ENCODE results near the gene CYP21A2. TPM values are rescaled to one million over a fixed set of nuclear protein-coding genes. Genes with fewer than 3 reads are reported as not detected.
"Not testable (repeated sequence)": the region's sequence is repeated elsewhere in the genome, so short reads cannot be mapped to it uniquely, and the experiment has no call there.

The CYP21A2 gene
- total RNA-seq, result 14.0 TPM

GRCh38 chr6:32037598-32038524, at the start of gene CYP21A2:
CYP21A2 (plus strand) TSS chr6:32038415; CDS start chr6:32038423, 8 bp downstream.
- not testable (repeated sequence) for H3K4me3 ChIP-seq, H3K27ac ChIP-seq, H3K9me3 ChIP-seq

GRCh38 chr6:31989363-31989762, 48.9 kb upstream of the CYP21A2 start:
- H3K9me3 ChIP-seq; H3K27ac ChIP-seq; H3K4me1 ChIP-seq; DNase-seq (ENCODE audit: low spot score in 2 of 2); H3K27me3 ChIP-seq; intact Hi-C loops (cut with DNase I); H3K36me3 ChIP-seq; H3K4me3 ChIP-seq: not testable (repeated sequence)

More at GRCh38 chr6:32037598-32038524, at the start of gene CYP21A2:
- intact Hi-C loops (cut with DNase I); H3K4me1 ChIP-seq; H3K36me3 ChIP-seq; H3K27me3 ChIP-seq; DNase-seq (ENCODE audit: low spot score in 2 of 2): not testable (repeated sequence)

GRCh38 chr6:31994421-31994820, 43.8 kb upstream of the CYP21A2 start:
- H3K27ac ChIP-seq; H3K27me3 ChIP-seq; H3K9me3 ChIP-seq; H3K4me3 ChIP-seq; H3K36me3 ChIP-seq; H3K4me1 ChIP-seq; intact Hi-C loops (cut with DNase I): not testable (repeated sequence)
- peak in 1 of 2 donors; percentile 48 for DNase-seq (ENCODE audit: low spot score in 2 of 2)

- H3K4me1 ChIP-seq; H3K27me3 ChIP-seq; H3K4me3 ChIP-seq; H3K9me3 ChIP-seq; H3K27ac ChIP-seq; H3K36me3 ChIP-seq; intact Hi-C loops (cut with DNase I): not testable (repeated sequence)
- peak in 1 of 2 donors; percentile 16 for DNase-seq (ENCODE audit: low spot score in 2 of 2)
Measured at GRCh38 chr6:31996385-31996784, 41.8 kb upstream of the CYP21A2 start.

GRCh38 chr6:32002546-32003268, 35.5 kb upstream of the CYP21A2 start:
- intact Hi-C loops (cut with DNase I), result not testable (repeated sequence)

GRCh38 chr6:32003301-32003700, 34.9 kb upstream of the CYP21A2 start:
- H3K27me3 ChIP-seq; H3K9me3 ChIP-seq; intact Hi-C loops (cut with DNase I): not testable (repeated sequence)

More at GRCh38 chr6:32002546-32003268, 35.5 kb upstream of the CYP21A2 start:
- not testable (repeated sequence) for H3K9me3 ChIP-seq; DNase-seq (ENCODE audit: low spot score in 2 of 2); H3K4me1 ChIP-seq; H3K27me3 ChIP-seq; H3K4me3 ChIP-seq; H3K27ac ChIP-seq; H3K36me3 ChIP-seq

GRCh38 chr6:32004393-32004792, 33.8 kb upstream of the CYP21A2 start:
- H3K4me3 ChIP-seq; H3K27ac ChIP-seq; H3K36me3 ChIP-seq; H3K27me3 ChIP-seq; H3K9me3 ChIP-seq; intact Hi-C loops (cut with DNase I); H3K4me1 ChIP-seq: not testable (repeated sequence)
- DNase-seq (ENCODE audit: low spot score in 2 of 2), result peak in 1 of 2 donors; percentile 7

More at GRCh38 chr6:32003301-32003700, 34.9 kb upstream of the CYP21A2 start:
- H3K27ac ChIP-seq; DNase-seq (ENCODE audit: low spot score in 2 of 2); H3K36me3 ChIP-seq; H3K4me3 ChIP-seq; H3K4me1 ChIP-seq: not testable (repeated sequence)

GRCh38 chr6:32004864-32005537, 33.2 kb upstream of the CYP21A2 start:
- intact Hi-C loops (cut with DNase I); H3K36me3 ChIP-seq; H3K4me3 ChIP-seq; H3K4me1 ChIP-seq; H3K27me3 ChIP-seq; H3K27ac ChIP-seq; DNase-seq (ENCODE audit: low spot score in 2 of 2); H3K9me3 ChIP-seq: not testable (repeated sequence)

GRCh38 chr6:32005538-32005880, 32.7 kb upstream of the CYP21A2 start:
- H3K27ac ChIP-seq; intact Hi-C loops (cut with DNase I); H3K4me3 ChIP-seq; H3K4me1 ChIP-seq; DNase-seq (ENCODE audit: low spot score in 2 of 2); H3K27me3 ChIP-seq; H3K36me3 ChIP-seq; H3K9me3 ChIP-seq: not testable (repeated sequence)

- peak in 1 of 2 donors; percentile 15 for DNase-seq (ENCODE audit: low spot score in 2 of 2)
- H3K27ac ChIP-seq; H3K9me3 ChIP-seq; H3K4me3 ChIP-seq; H3K27me3 ChIP-seq; intact Hi-C loops (cut with DNase I); H3K4me1 ChIP-seq; H3K36me3 ChIP-seq: not testable (repeated sequence)
Measured at GRCh38 chr6:32005991-32006529, 32.2 kb upstream of the CYP21A2 start.

- H3K9me3 ChIP-seq; intact Hi-C loops (cut with DNase I); H3K4me1 ChIP-seq; H3K36me3 ChIP-seq; H3K27me3 ChIP-seq; H3K27ac ChIP-seq; H3K4me3 ChIP-seq: not testable (repeated sequence)
- DNase-seq (ENCODE audit: low spot score in 2 of 2), result peak in 1 of 2 donors; percentile 55
Measured at GRCh38 chr6:32007086-32007485, 31.1 kb upstream of the CYP21A2 start.

- H3K27ac ChIP-seq; intact Hi-C loops (cut with DNase I): not testable (repeated sequence)
Measured at GRCh38 chr6:32008037-32008436, 30.2 kb upstream of the CYP21A2 start.

GRCh38 chr6:32008616-32009015, 29.6 kb upstream of the CYP21A2 start:
- intact Hi-C loops (cut with DNase I); H3K4me3 ChIP-seq; DNase-seq (ENCODE audit: low spot score in 2 of 2); H3K27ac ChIP-seq; H3K4me1 ChIP-seq; H3K9me3 ChIP-seq; H3K36me3 ChIP-seq; H3K27me3 ChIP-seq: not testable (repeated sequence)

More at GRCh38 chr6:32008037-32008436, 30.2 kb upstream of the CYP21A2 start:
- not testable (repeated sequence) for H3K4me1 ChIP-seq; H3K9me3 ChIP-seq; H3K4me3 ChIP-seq; H3K27me3 ChIP-seq; DNase-seq (ENCODE audit: low spot score in 2 of 2); H3K36me3 ChIP-seq

Data from ascending aorta (tissue), 2 donors.